Left ventricle myocardium inferior (tissue), 1 donor: ENCODE data around the gene FTSJ1. TPM values are rescaled to one million over a fixed set of nuclear protein-coding genes. Genes with fewer than 3 reads are reported as not detected.
"Not testable (repeated sequence)": the region's sequence is repeated elsewhere in the genome, so short reads cannot be mapped to it uniquely, and the experiment has no call there.

ENCODE experiments used
- DNase-seq: peaks from one replicate; pipeline ENCODE4 v3.0.0-alpha.2; 2020
- H3K27ac ChIP-seq: fragments of 200-600 bp; replicated peaks from 2 replicates; pipeline ENCODE4 v1.8.0; 2021
- H3K27me3 ChIP-seq: fragments of 200-600 bp; 2 replicates; pipeline ENCODE4 v1.8.0; 2021; ENCODE audit warnings: low read depth
- H3K36me3 ChIP-seq: fragments of 200-600 bp; 2 replicates; pipeline ENCODE4 v1.8.0; 2021
- H3K4me1 ChIP-seq: fragments of 200-600 bp; 2 replicates; pipeline ENCODE4 v1.8.0; 2021
- H3K4me3 ChIP-seq: fragments of 200-600 bp; 2 replicates; pipeline ENCODE4 v1.8.0; 2021; ENCODE audit warnings: mild to moderate bottlenecking, moderate library complexity
- H3K9me3 ChIP-seq: fragments of 200-600 bp; replicated peaks from 2 replicates; pipeline ENCODE4 v1.8.0; 2021
- intact Hi-C: fragments of 100-400 bp; cut with micrococcal nuclease; formaldehyde crosslinking; loops from one replicate; pipeline ENCODE4 v1.11.0; 2022
- total RNA-seq: library from RNA; stranded (reverse); fragmentation: NEBNext Ultra II Directional; extraction: Animal tissue kit (Norgen Biotek cat#: 25700); gene quantifications from one replicate; pipeline ENCODE4 v1.2.1, GENCODE V29; 2021
- TF ChIP-seq, protein P1 (sequence below): fragments of 200-600 bp; IDR thresholded peaks from 2 replicates; pipeline ENCODE4 v1.8.0; 2021; ENCODE audit warnings: antibody characterized with exemption, mild to moderate bottlenecking, borderline replicate concordance
- donor health status: DM: no; HTN: yes; CAD: no; lungs with severe emphysema.

Gene FTSJ1
- total RNA-seq, 1 donor from 2014 or later = 15.3 TPM

DNA sequence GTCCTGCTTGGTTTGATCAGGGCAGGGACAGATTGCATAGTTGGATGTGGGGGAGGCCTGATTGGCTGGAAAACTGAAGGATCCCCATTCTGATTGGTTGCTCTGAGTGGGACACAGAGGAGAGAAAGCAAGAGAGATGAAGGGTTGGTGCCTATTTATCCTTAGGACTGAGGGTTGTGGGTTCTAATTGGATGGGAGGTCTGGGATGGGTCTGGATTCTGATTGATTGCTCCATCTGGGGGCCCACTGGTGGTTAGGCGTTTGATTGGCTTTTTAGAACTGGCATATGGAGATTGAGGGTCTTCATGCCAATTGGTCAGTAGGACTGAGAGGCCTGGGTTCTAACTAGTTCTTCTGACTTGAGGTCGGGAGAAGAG, 45.0 kb downstream of the FTSJ1 start:
- no peak for DNase-seq
- Histone ChIP-seq H3K27me3 (no peaks in the 10 kb centered on the region), H3K27ac (peak overlapping the region; percentile 80), H3K4me1 (peaks cover 8% of the 10 kb centered on the region), H3K9me3 (no peaks in the 10 kb centered on the region), H3K36me3 (no peaks in the 10 kb centered on the region), H3K4me3 (peak overlapping the region; percentile 72)
- intact Hi-C loops = no loop called here
- TF ChIP-seq, protein P1, sequence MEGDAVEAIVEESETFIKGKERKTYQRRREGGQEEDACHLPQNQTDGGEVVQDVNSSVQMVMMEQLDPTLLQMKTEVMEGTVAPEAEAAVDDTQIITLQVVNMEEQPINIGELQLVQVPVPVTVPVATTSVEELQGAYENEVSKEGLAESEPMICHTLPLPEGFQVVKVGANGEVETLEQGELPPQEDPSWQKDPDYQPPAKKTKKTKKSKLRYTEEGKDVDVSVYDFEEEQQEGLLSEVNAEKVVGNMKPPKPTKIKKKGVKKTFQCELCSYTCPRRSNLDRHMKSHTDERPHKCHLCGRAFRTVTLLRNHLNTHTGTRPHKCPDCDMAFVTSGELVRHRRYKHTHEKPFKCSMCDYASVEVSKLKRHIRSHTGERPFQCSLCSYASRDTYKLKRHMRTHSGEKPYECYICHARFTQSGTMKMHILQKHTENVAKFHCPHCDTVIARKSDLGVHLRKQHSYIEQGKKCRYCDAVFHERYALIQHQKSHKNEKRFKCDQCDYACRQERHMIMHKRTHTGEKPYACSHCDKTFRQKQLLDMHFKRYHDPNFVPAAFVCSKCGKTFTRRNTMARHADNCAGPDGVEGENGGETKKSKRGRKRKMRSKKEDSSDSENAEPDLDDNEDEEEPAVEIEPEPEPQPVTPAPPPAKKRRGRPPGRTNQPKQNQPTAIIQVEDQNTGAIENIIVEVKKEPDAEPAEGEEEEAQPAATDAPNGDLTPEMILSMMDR = no peak

GRCh38 chrX:48521353-48522243, 45.6 kb downstream of the FTSJ1 start, which contains the start of gene EBP:
Gene EBP, plus strand, starts transcription at chrX:48521808. Its CDS starts 1,964 bp downstream, at chrX:48523772.
- intact Hi-C loops = no loop called here

GRCh38 chrX:48522291-48522690, 46.3 kb downstream of the FTSJ1 start:
- H3K4me3 ChIP-seq = peak overlapping the region; percentile 72
- TF ChIP-seq, protein P1 = no peak
- H3K36me3 ChIP-seq = peaks cover 5% of the 10 kb centered on the region
- H3K27ac ChIP-seq = peak overlapping the region; percentile 80
- no peak for DNase-seq
- H3K9me3 ChIP-seq = no peaks in the 10 kb centered on the region
- H3K27me3 ChIP-seq = no peaks in the 10 kb centered on the region
- intact Hi-C loops = no loop called here
- peaks cover 8% of the 10 kb centered on the region for H3K4me1 ChIP-seq

More at GRCh38 chrX:48521353-48522243, 45.6 kb downstream of the FTSJ1 start, which contains the start of gene EBP:
- Histone ChIP-seq H3K4me1 (peaks cover 8% of the 10 kb centered on the region), H3K27me3 (no peaks in the 10 kb centered on the region), H3K27ac (peak within 1 kb of the TSS; percentile 80), H3K9me3 (no peaks in the 10 kb centered on the region), H3K36me3 (no peaks in the 10 kb centered on the region), H3K4me3 (peak within 1 kb of the TSS; percentile 72)
- TF ChIP-seq, protein P1 = no peak
- peak; percentile 86 for DNase-seq

DNA sequence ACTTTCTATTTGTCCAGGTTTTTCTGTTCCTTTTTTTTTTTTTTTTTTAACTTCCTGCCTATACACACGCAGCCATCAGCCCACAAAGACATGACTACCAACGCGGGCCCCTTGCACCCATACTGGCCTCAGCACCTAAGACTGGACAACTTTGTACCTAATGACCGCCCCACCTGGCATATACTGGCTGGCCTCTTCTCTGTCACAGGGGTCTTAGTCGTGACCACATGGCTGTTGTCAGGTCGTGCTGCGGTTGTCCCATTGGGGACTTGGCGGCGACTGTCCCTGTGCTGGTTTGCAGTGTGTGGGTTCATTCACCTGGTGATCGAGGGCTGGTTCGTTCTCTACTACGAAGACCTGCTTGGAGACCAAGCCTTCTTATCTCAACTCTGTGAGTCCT, 47.7 kb downstream of the FTSJ1 start:
- no peak for DNase-seq
- TF ChIP-seq, protein P1 = no peak
- intact Hi-C loops = no loop called here

GRCh38 chrX:48525853-48526252, 49.9 kb downstream of the FTSJ1 start:
- intact Hi-C loops, H3K9me3 ChIP-seq, H3K4me3 ChIP-seq, H3K4me1 ChIP-seq, H3K27ac ChIP-seq, H3K27me3 ChIP-seq, DNase-seq: not testable (repeated sequence)
- peaks cover 18% of the 10 kb centered on the region for H3K36me3 ChIP-seq

More for the DNA sequence above, 47.7 kb downstream of the FTSJ1 start:
- Histone ChIP-seq H3K36me3 (peaks cover 18% of the 10 kb centered on the region), H3K27ac (no peak overlapping the region), H3K4me1 (peaks cover 8% of the 10 kb centered on the region), H3K9me3 (no peaks in the 10 kb centered on the region), H3K27me3 (no peaks in the 10 kb centered on the region), H3K4me3 (no peak overlapping the region)

DNA sequence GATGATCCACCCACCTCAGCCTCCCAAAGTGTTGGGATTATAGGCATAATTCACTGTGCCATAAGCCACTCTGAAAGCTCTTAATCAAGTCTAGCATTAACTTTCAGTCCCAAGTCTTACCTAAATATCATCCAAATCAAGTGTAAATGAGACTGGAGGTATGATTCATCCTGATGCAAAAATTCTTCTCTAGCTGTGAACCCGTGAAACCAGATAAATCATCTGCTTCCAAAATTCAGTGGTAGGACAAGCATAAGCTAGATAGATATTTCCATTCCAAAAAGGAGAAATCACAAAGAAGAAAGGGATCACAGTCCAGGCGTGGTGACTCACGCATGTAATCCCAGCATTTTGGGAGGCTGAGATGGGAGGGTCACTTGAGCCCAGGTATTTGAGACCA, 54.7 kb downstream of the FTSJ1 start:
- DNase-seq = no peak
- peaks cover 6% of the 10 kb centered on the region for H3K4me1 ChIP-seq
- H3K4me3 ChIP-seq = no peak overlapping the region
- H3K27me3 ChIP-seq = no peaks in the 10 kb centered on the region
- no peaks in the 10 kb centered on the region for H3K9me3 ChIP-seq
- H3K27ac ChIP-seq = no peak overlapping the region
- TF ChIP-seq, protein P1 = no peak
- intact Hi-C loops = no loop called here
- H3K36me3 ChIP-seq = peaks cover 18% of the 10 kb centered on the region
